Measurements from ENCODE around the gene SLC43A2.

SLC43A2 gene

GRCh38 chr17:1644493-1645206 lies 16.0 kb upstream of the SLC43A2 start:
- no peak for DNase-seq

- DNase-seq: no peak
These were observed 15.4 kb upstream of the SLC43A2 start for GRCh38 chr17:1643999-1644492.

- DNase-seq: peak in 7 of 51 donors; percentile 10 to 39 (median 26)
These were observed 14.8 kb upstream of the SLC43A2 start for GRCh38 chr17:1643293-1643998.

- no peak for DNase-seq
These were observed 12.4 kb upstream of the SLC43A2 start for GRCh38 chr17:1641065-1641403.

- peak in 16 of 51 donors; percentile 20 to 70 (median 44) for DNase-seq
These were observed 11.9 kb upstream of the SLC43A2 start for GRCh38 chr17:1640329-1641064.

- peak in 11 of 51 donors; percentile 13 to 56 (median 25) for DNase-seq
These were observed 11.0 kb upstream of the SLC43A2 start for GRCh38 chr17:1639549-1640180.

- DNase-seq: no peak
These were observed 10.1 kb upstream of the SLC43A2 start for GRCh38 chr17:1638624-1639300.

- DNase-seq: peak in 4 of 51 donors; percentile 11 to 21 (median 17)
These were observed 9.5 kb upstream of the SLC43A2 start for GRCh38 chr17:1638171-1638590.

GRCh38 chr17:1636732-1637285 lies 8.2 kb upstream of the SLC43A2 start:
- no peak for DNase-seq

- DNase-seq: no peak
These were observed 7.2 kb upstream of the SLC43A2 start for GRCh38 chr17:1635675-1636465.

GRCh38 chr17:1634841-1635650 lies 6.4 kb upstream of the SLC43A2 start:
- no peak for DNase-seq

- DNase-seq: no peak
These were observed 2.0 kb upstream of the SLC43A2 start for GRCh38 chr17:1630662-1631061.

- DNase-seq: peak in 25 of 51 donors; percentile 7 to 64 (median 42)
These were observed 1.1 kb upstream of the SLC43A2 start for GRCh38 chr17:1629504-1630310.

GRCh38 chr17:1628856-1629503 lies 346 bp upstream of the SLC43A2 start:
- DNase-seq: peak; percentile 81 to 98 (median 95)

- peak in 14 of 51 donors; percentile 15 to 45 (median 34) for DNase-seq
These were observed 1.3 kb downstream of the SLC43A2 start for GRCh38 chr17:1627182-1627981.

- no peak for DNase-seq
These were observed 2.3 kb downstream of the SLC43A2 start for GRCh38 chr17:1626333-1626732.

- no peak for DNase-seq
These were observed 3.1 kb downstream of the SLC43A2 start for GRCh38 chr17:1625581-1625980.

Measured in hypothalamus (tissue), 51 donors.